Sigmoid colon (tissue), 7 donors: ENCODE measurements around the gene PSD. TPM values are rescaled to one million over a fixed set of nuclear protein-coding genes. Genes with fewer than 3 reads are reported as not detected.

Source experiments
- DNase-seq: peaks from one replicate; pipeline ENCODE4 v3.0.0-alpha.2; 2019
- H3K27ac ChIP-seq, 4 donors: fragments of 200-600 bp; sonication (generic); one replicate each; pipeline ENCODE4 v1.5.1; 2016 to 2019; ENCODE audit warnings: mild to moderate bottlenecking in 1 of 4
- H3K27me3 ChIP-seq, 3 donors: fragments of 200-600 bp; sonication (generic); one replicate each; pipeline ENCODE4 v1.5.1; 2019; ENCODE audit warnings: mild to moderate bottlenecking in 1 of 3
- H3K36me3 ChIP-seq, 4 donors: fragments of 200-600 bp; sonication (generic); one replicate each; pipeline ENCODE4 v1.5.1; 2016 to 2019
- H3K4me1 ChIP-seq, 4 donors: fragments of 200-600 bp; sonication (generic); one replicate each; pipeline ENCODE4 v1.5.1; 2017 to 2019
- H3K4me3 ChIP-seq, 4 donors: fragments of 200-600 bp; sonication (generic); one replicate each; pipeline ENCODE4 v1.5.1; 2017 to 2019; ENCODE audit warnings: mild to moderate bottlenecking in 2 of 4, moderate library complexity in 1 of 4
- H3K9me3 ChIP-seq, 4 donors: fragments of 200-600 bp in 3 of 4; sonication (generic) in 3 of 4; one replicate each; pipeline versions ENCODE4 v1.5.1 to v1.6.1; 2013 to 2019
- CTCF ChIP-seq, 4 experiments: fragments of 450-650 bp in 3 of 4; fragments of 200-600 bp in 1 of 4; IDR thresholded peaks; one replicate each; pipeline ENCODE4 v1.5.1; 2016 to 2019; ENCODE audit warnings: antibody characterized with exemption in 4 of 4, mild to moderate bottlenecking in 3 of 4, moderate library complexity in 2 of 4
- EP300 ChIP-seq, 4 donors: sonication (generic); formaldehyde crosslinking; IDR thresholded peaks; one replicate each; pipeline ENCODE4 v1.6.1; 2017; ENCODE audit warnings: antibody characterized with exemption in 4 of 4
- POLR2A ChIP-seq, 2 donors: fragments of 450-650 bp; IDR thresholded peaks; one replicate each; pipeline ENCODE4 v1.6.1; 2016; ENCODE audit warnings: antibody characterized with exemption in 2 of 2, mild to moderate bottlenecking in 2 of 2, moderate library complexity in 2 of 2
- POLR2AphosphoS5 ChIP-seq, 4 donors: sonication (generic); formaldehyde crosslinking; IDR thresholded peaks; one replicate each; pipeline ENCODE4 v1.6.1; 2017; ENCODE audit warnings: antibody characterized with exemption in 4 of 4
- WGBS, 2 donors: extraction: QIAGEN DNeasy Blood & Tissue Kit; methylation state at CpG; one replicate each; pipeline ENCODE4 v1.1.7; 2013; 5-methylcytosine and 5-hydroxymethylcytosine counted together
- intact Hi-C: fragments of 100-400 bp; cut with DNase I; formaldehyde crosslinking; loops from one replicate; pipeline ENCODE4 v1.15.1; 2023
- polyA plus RNA-seq, 3 donors: library from polyadenylated mRNA; stranded (reverse); fragments of 200-250 nt; gene quantifications; one replicate each; pipeline ENCODE4 v1.2.3, GENCODE V29; 2013
- total RNA-seq, 4 donors: library from RNA; depleted of rRNA; stranded (reverse); fragments of >200 nt; gene quantifications; one replicate each; pipeline ENCODE4 v1.1.0, GENCODE V29; 2016
- donor health status: healthy with polysubstance abuse.
- donor health status: Bipolar disorder and iron deficiency.
- donor health status: healthy.

The PSD gene
- total and polyA plus RNA-seq, 7 donors, result 0.69 to 449 (median 343) TPM

- WGBS, 2 donors, result 66 to 72% methylated on average over 6 of the region's 6 CpGs
- no peak for DNase-seq
- no peak overlapping the region for H3K4me3 ChIP-seq
- H3K36me3 ChIP-seq, result peaks cover 25 to 41% (median 31%) of the 10 kb centered on the region in 4 donors
- H3K27ac ChIP-seq, result peak overlapping the region; percentile 84 to 99 (median 98)
- no peaks in the 10 kb centered on the region for H3K9me3 ChIP-seq
- TF ChIP-seq POLR2AphosphoS5 (IDR thresholded peaks at IDR 0.05), result peak in 1 of 4 donors; percentile 26
- TF ChIP-seq POLR2A (IDR thresholded peaks at IDR 0.05), result no peak
- H3K4me1 ChIP-seq, result peaks cover 0 to 81% (median 73%) of the 10 kb centered on the region in 4 donors
- peaks cover 0 to 12% (median 3%) of the 10 kb centered on the region in 3 donors for H3K27me3 ChIP-seq
- intact Hi-C loops, result no loop called here
Measured at GRCh38 chr10:102405632-102406031, 13.0 kb downstream of the PSD start.

GRCh38 chr10:102405108-102405571 is 13.4 kb downstream of the PSD start:
- Histone ChIP-seq H3K27ac (peak overlapping the region; percentile 84 to 99 (median 98)), H3K27me3 (peaks cover 0 to 7% (median 0%) of the 10 kb centered on the region in 3 donors), H3K36me3 (peaks cover 28 to 46% (median 35%) of the 10 kb centered on the region in 4 donors), H3K9me3 (no peaks in the 10 kb centered on the region), H3K4me1 (peaks cover 0 to 79% (median 72%) of the 10 kb centered on the region in 4 donors), H3K4me3 (no peak overlapping the region)
- intact Hi-C loops, result no loop called here
- no peak for DNase-seq
- WGBS, 2 donors, result 81 to 89% methylated on average over 19 of the region's 19 CpGs
- TF ChIP-seq POLR2AphosphoS5 (IDR thresholded peaks at IDR 0.05), result no peak
- no peak for TF ChIP-seq CTCF (IDR thresholded peaks at IDR 0.05)
- no peak for TF ChIP-seq EP300 (IDR thresholded peaks at IDR 0.05)
- TF ChIP-seq POLR2A (IDR thresholded peaks at IDR 0.05), result no peak

- Histone ChIP-seq H3K4me3 (no peak overlapping the region), H3K27me3 (peaks cover 0 to 4% (median 0%) of the 10 kb centered on the region in 3 donors), H3K4me1 (peaks cover 0 to 79% (median 71%) of the 10 kb centered on the region in 4 donors), H3K36me3 (peaks cover 31 to 48% (median 36%) of the 10 kb centered on the region in 4 donors), H3K27ac (peak overlapping the region; percentile 95 to 99 (median 98)), H3K9me3 (no peaks in the 10 kb centered on the region)
- intact Hi-C loops, result no loop called here
- no peak for DNase-seq
- no peak for TF ChIP-seq EP300 (IDR thresholded peaks at IDR 0.05)
- TF ChIP-seq POLR2AphosphoS5 (IDR thresholded peaks at IDR 0.05), result peak in 2 of 4 donors; percentile 3 to 26
- no peak for TF ChIP-seq POLR2A (IDR thresholded peaks at IDR 0.05)
- WGBS, 2 donors, result 87 to 90% methylated on average over 17 of the region's 17 CpGs
Measured at GRCh38 chr10:102404361-102405107, 14.1 kb downstream of the PSD start.

GRCh38 chr10:102403115-102403514 is 15.5 kb downstream of the PSD start:
- 89 to 90% methylated on average over 13 of the region's 13 CpGs for WGBS, 2 donors
- intact Hi-C loops, result no loop called here
- Histone ChIP-seq H3K36me3 (peaks cover 33 to 55% (median 38%) of the 10 kb centered on the region in 4 donors), H3K27me3 (no peaks in the 10 kb centered on the region), H3K4me1 (peaks cover 0 to 89% (median 80%) of the 10 kb centered on the region in 4 donors), H3K4me3 (no peak overlapping the region), H3K27ac (peak overlapping the region; percentile 95 to 99 (median 98)), H3K9me3 (no peaks in the 10 kb centered on the region)
- TF ChIP-seq POLR2A (IDR thresholded peaks at IDR 0.05) (no peak), CTCF (IDR thresholded peaks at IDR 0.05) (no peak), POLR2AphosphoS5 (IDR thresholded peaks at IDR 0.05) (peak in 2 of 4 donors; percentile 5 to 40), EP300 (IDR thresholded peaks at IDR 0.05) (no peak)
- DNase-seq, result no peak

GRCh38 chr10:102402512-102402896 is 16.1 kb downstream of the PSD start:
- Histone ChIP-seq H3K36me3 (peaks cover 34 to 61% (median 43%) of the 10 kb centered on the region in 4 donors), H3K4me3 (no peak overlapping the region), H3K27ac (peak overlapping the region; percentile 95 to 99 (median 98)), H3K27me3 (no peaks in the 10 kb centered on the region), H3K4me1 (peaks cover 0 to 95% (median 84%) of the 10 kb centered on the region in 4 donors), H3K9me3 (no peaks in the 10 kb centered on the region)
- peak in 1 of 4 donors; percentile 2 for TF ChIP-seq POLR2AphosphoS5 (IDR thresholded peaks at IDR 0.05)
- TF ChIP-seq CTCF (IDR thresholded peaks at IDR 0.05), result no peak
- intact Hi-C loops, result no loop called here
- no peak for DNase-seq
- 87 to 92% methylated on average over 5 of the region's 5 CpGs for WGBS, 2 donors
